ENCODE results near the gene TUBAL3.
"Not testable (repeated sequence)": the region's sequence is repeated elsewhere in the genome, so short reads cannot be mapped to it uniquely, and the experiment has no call there.

TUBAL3 gene

GRCh38 chr10:5390607-5391205 is 13.9 kb downstream of the TUBAL3 start:
- no peak for DNase-seq
- intact Hi-C loops (cut with DNase I): no loop called here

- intact Hi-C loops (cut with DNase I): no loop called here
- no peak for DNase-seq
These were observed 17.5 kb downstream of the TUBAL3 start for GRCh38 chr10:5387169-5387568.

GRCh38 chr10:5385224-5385623 is 19.4 kb downstream of the TUBAL3 start:
- no peak for DNase-seq
- intact Hi-C loops (cut with DNase I): no loop called here

DNA sequence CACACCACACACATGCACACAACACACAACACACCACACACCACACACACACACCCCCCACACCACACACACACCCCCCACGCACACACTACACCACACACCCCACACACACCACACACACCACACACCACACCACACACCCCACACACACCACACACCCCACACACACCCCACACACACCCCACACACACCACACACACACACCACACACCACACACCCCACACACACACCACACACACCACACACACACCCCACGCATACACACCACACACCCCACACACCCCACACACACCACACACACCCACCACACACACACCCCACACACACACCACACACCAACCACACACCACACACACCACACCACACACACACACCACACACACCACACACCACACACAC is 23.4 kb downstream of the TUBAL3 start:
- DNase-seq: no peak
- intact Hi-C loops (cut with DNase I): loop anchor here (5.0 kb wide), 1 partner anchor 529 kb away; no protein-coding TSS in a partner anchor

GRCh38 chr10:5380395-5380794 is 24.2 kb downstream of the TUBAL3 start:
- intact Hi-C loops (cut with DNase I): loop anchor here (5.0 kb wide), 1 partner anchor 528 kb away; no protein-coding TSS in a partner anchor
- DNase-seq: not testable (repeated sequence)

DNA sequence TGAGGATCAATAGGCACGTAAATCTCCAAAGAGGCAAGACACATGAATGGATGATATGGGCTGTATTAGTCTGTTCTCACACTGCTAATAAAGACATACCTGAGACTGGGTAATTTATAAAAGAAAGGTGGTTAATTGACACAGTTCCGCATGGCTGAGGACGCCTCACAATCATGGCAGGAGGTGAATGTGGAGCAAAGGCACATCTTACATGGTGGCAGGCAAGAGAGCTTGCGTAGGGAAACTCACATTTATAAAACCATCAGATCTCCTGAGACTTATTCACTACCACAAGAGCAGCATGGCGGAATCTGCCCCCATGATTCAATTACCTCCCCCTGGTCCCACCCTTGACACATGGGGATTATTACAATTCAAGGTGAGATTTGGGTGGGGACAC is 25.4 kb downstream of the TUBAL3 start:
- intact Hi-C loops (cut with DNase I); DNase-seq: not testable (repeated sequence)

- intact Hi-C loops (cut with DNase I): no loop called here
- no peak for DNase-seq
These were observed 28.2 kb downstream of the TUBAL3 start for GRCh38 chr10:5376450-5376849.

DNA sequence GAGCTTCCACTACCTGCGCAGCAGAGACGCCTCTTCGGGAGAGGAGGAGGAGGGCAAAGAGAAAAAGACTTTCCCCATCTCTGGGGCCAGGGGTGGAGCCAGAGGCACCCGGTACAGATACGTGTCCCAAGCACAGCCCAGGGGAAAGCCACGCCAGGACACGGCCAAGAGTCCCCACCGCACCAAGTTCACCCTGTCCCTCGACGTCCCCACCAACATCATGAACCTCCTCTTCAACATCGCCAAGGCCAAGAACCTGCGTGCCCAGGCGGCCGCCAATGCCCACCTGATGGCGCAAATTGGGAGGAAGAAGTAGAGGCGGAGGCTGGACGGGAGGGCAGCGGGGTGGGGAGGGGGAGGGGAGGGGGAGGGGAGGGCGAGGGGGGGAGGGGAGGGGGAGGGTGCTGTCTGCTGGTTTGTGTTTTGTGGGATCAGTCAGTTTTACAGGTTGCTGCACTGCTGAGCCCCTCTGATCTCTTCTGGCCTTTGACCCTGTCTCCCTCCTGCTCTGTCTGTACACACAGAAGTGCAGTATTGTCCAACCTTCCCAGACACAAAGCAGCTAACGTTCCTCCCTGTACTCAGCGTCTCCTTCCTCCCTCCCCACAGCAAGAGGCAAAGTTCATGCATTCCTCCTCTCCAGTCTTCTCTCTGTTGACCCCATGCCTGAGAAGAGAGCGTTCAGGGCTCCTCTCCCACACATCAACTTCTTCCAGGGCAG is 30.6 kb downstream of the TUBAL3 start:
- DNase-seq: no peak
- intact Hi-C loops (cut with DNase I): no loop called here

DNA sequence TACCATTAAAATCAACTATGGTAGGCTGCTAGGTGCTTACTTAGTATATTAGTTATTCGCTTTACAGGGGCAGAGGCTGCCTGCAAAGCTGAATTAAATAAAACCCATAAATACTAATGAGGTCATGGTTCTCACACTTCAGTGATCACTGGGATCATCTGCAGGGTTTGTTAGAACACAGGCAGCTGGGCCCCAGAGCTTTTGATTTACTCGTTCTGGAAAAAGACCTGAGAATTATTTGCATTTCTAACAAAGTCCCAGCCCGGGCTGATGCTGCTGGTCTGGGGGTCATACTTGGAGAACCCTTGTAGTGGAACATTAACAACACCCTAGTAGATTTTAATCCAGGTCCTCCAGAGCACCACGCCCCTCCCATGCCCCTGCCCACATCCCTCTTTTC is 31.3 kb downstream of the TUBAL3 start:
- intact Hi-C loops (cut with DNase I): no loop called here
- no peak for DNase-seq

DNA sequence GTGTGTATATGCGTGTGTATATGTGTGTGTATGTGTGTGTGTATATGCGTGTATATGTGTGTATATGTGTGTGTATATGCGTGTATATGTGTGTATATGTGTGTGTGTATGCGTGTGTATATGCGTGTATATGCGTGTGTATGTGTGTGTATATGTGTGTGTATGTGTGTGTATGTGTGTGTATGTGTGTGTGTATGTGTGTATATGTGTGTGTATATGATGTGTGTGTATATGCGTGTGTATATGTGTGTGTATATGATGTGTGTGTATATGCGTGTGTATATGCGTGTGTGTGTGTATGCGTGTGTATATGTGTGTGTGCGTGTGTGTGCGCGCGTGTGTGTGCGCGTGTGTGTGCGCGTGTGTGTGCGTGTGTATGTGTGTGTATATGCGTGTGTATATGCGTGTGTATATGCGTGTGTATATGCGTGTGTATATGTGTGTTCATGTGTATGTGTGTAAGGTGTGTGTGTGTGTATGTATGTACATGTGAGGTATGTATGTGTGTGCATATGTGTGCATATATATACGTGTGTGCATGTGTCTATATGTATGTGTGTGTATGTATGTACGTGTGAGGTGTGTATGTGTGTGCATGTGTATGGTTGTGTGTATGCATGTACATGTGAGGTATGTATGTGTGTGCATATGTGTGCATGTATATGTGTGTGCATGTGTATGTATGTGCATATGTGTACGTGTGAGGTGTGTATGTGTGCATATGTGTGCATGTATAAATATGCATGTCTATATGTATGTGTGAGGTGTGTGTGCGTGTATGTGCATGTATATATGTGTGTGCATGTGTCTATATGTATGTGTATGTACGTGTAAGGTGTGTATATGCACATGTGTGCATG is 33.9 kb downstream of the TUBAL3 start:
- intact Hi-C loops (cut with DNase I): no loop called here
- DNase-seq: no peak

- intact Hi-C loops (cut with DNase I): no loop called here
- no peak for DNase-seq
These were observed 35.1 kb downstream of the TUBAL3 start for GRCh38 chr10:5369362-5370158.

DNA sequence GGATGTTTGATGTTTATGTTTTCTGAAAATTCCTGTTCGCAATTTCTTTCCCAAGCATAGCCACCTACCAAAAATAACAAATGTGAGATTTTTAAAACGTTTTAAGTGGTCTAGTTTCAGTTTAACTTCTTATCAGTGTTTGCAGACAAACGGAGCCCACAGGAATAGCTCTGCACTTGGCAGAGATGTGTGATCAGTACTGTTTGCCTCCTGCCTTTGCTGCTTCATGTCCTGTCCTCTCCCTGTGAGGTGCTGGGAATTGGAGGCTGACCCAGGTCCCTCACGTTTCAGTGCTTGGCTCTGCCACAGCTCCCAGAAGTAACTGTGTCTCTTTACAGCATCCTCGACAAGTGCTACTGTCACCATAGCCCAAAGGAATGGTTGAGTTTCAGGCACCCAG is 38.7 kb downstream of the TUBAL3 start:
- intact Hi-C loops (cut with DNase I): no loop called here
- DNase-seq: no peak

DNA sequence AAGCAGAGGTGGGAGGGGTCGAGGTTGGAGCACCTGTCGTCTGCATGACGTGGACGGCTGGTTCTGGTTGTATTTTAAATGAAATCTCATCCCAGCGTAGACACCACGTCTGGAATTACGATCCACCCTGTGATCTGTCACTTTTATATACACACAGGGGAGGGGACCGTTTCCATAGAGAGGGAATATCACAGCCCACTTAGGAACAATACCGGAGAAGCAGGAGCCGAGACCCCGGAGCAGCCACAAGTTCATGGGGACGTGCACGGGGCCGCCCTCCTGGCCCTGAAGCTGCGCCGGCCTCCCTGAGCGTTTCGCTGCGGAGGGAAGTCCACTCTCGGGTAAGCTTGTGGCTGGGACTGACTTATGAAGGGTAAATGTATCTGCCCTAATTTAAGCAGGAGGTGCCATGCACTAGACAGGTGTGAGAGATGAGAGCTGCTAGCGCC is 39.7 kb downstream of the TUBAL3 start, which contains the start of gene UCN3:
UCN3 (plus strand) TSS at position 77 of the 449 bp plus-strand sequence. CDS start 8,755 bp downstream, outside the sequence.
- DNase-seq: no peak
- intact Hi-C loops (cut with DNase I): no loop called here

DNA sequence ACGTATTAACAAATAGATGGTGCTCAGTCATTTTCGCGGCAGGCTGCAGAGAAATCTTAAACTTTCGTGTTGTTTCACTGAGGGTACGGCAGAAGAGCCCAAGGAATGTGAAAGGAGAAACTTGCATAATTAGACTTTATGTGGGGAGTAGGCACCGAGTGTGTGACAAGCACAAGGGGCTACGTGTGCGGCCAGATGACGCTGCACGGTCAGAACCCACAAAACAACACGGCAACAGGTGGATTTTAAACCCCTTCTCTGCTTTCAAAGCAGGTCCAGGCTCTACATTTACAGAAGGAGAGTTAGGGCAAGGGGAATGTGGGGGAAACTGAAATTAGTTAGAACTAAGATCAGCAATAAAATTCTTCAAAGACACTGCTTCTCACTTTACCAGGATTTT is 40.3 kb downstream of the TUBAL3 start:
- DNase-seq: no peak
- intact Hi-C loops (cut with DNase I): no loop called here

DNA sequence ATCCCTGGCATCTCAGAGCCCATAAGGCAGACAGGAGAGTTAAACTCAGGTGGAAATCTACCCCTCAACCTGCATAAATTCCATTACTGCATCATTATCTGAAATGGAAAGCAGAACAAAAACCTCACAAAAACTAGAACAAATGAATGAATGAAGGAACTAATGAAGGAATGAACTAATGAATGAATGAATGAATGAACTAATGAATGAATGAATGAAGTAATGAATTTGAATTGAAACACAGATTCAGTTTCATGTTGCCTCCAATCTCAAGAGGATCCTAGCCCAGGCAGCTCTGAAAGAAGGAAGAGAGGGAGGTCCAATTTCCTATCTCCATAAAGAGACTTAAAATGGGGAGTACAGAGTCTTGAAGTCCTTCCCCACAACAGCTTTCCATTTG is 41.8 kb downstream of the TUBAL3 start:
- intact Hi-C loops (cut with DNase I): no loop called here
- no peak for DNase-seq

- no peak for DNase-seq
- intact Hi-C loops (cut with DNase I): no loop called here
These were observed 42.7 kb downstream of the TUBAL3 start for GRCh38 chr10:5361966-5362365.

DNA sequence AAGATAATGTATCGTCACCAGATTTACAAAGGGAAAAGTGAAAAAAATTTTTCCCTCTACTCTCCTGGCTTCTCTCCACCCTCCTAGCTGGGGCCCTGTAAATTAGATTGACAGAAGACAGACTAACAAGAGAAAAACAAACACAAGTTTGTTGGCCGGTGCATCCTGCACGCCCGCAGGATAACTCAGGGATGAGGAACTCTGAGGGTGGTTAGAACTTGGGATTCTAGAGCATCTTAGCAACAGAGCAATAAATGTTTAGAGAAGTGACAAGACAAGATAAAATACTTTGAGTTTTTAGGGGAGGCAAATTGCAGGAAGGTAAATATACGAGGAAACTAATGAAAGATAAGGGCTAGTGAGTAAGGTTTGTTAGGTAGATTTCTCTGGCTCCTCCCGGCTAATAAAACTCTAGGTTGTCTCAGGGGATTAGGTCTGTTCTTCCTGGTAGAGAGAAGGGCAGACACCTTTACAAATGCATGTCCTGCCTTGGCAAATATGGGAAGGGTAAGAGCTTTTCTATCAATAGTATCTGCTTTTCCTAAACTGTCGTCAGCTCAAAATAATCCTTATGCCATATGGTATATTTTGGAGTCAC is 44.2 kb downstream of the TUBAL3 start:
- intact Hi-C loops (cut with DNase I): no loop called here
- DNase-seq: no peak

DNA sequence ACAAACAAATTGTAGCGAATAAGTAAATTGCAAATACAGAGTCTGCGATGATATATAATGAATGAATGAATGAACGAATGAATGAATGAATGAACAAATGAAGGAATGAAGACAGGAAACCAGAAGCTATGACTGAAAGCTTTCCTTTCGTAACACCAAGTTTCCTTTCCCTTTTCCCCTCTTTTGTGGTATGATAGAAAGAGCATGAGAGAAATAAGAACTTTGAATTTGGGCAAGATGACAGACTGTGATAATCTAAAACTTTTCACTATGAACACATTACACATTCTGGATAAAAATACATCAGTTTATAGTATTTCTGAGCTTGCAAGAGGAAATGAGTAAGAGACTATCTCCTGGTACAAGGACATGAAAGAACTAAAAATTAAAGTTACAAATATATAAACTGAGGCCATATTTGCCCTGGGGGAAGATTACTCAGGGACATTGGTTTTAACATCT is 48.3 kb downstream of the TUBAL3 start:
- intact Hi-C loops (cut with DNase I): no loop called here
- DNase-seq: no peak

DNA sequence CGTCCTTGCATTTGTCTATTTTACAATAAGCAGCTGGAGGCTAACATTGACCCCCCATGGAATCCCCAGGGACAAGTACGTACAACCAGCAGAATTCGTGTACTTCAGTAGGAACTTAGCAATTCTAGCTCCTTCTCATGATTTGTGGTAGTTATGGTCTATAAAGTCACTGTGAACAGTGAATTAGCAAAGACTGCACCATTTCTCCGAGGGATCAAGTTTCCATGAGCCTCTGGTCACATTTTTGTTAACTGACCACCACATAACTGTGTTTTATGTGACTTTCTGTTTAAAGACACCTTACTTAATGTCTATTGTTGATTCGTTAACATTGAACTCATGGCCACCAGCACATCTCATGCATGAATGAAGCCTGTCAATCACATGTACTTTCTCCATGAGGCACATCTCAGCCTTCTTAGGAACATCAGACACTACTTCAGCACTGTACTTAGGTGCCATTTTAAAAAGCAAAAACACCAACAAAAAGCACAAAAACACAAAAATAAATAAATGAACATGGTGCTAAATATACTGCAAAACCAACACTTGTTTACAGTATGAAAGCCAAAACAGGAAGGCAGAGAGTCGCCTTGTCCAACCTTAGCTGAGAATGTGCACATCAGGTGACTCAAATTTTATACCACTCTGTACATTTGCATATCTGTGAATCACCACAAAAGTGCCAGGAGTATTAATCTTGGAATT is 48.9 kb downstream of the TUBAL3 start:
- no peak for DNase-seq
- intact Hi-C loops (cut with DNase I): no loop called here
